ENCODE results near the gene GSK3B.
"Not testable (repeated sequence)": the region's sequence is repeated elsewhere in the genome, so short reads cannot be mapped to it uniquely, and the experiment has no call there.

The GSK3B gene

GRCh38 chr3:120017692-120018091, 76.6 kb downstream of the GSK3B start:
- Histone ChIP-seq H3K36me3 (ENCODE audit: control insufficient read depth, insufficient read depth, low read length) (peaks cover 3% of the 10 kb centered on the region), H3K9me3 (ENCODE audit: control insufficient read depth, low read length) (no peaks in the 10 kb centered on the region), H3K4me3 (ENCODE audit: extremely low read depth, insufficient read depth, low read length, poor library complexity, severe bottlenecking) (no peak overlapping the region), H3K27ac (ENCODE audit: low read depth, low read length, severe bottlenecking) (no peak overlapping the region), H3K4me1 (ENCODE audit: control insufficient read depth, insufficient read depth, low read length, poor library complexity, severe bottlenecking) (peaks cover 6% of the 10 kb centered on the region)
- WGBS, 2 experiments (ENCODE audit: insufficient coverage in 2 of 2) = no CpG with 5 or more reads among the region's 3 CpGs

- H3K9me3 ChIP-seq (ENCODE audit: control insufficient read depth, low read length) = no peaks in the 10 kb centered on the region
- H3K4me3 ChIP-seq (ENCODE audit: extremely low read depth, insufficient read depth, low read length, poor library complexity, severe bottlenecking) = no peak overlapping the region
- WGBS, 2 experiments (ENCODE audit: insufficient coverage in 2 of 2) = no CpG with 5 or more reads among the region's 3 CpGs
- H3K4me1 ChIP-seq (ENCODE audit: control insufficient read depth, insufficient read depth, low read length, poor library complexity, severe bottlenecking) = peaks cover 6% of the 10 kb centered on the region
- no peaks in the 10 kb centered on the region for H3K36me3 ChIP-seq (ENCODE audit: control insufficient read depth, insufficient read depth, low read length)
- no peak overlapping the region for H3K27ac ChIP-seq (ENCODE audit: low read depth, low read length, severe bottlenecking)
Measured at GRCh38 chr3:120013481-120013880, 80.8 kb downstream of the GSK3B start.

DNA sequence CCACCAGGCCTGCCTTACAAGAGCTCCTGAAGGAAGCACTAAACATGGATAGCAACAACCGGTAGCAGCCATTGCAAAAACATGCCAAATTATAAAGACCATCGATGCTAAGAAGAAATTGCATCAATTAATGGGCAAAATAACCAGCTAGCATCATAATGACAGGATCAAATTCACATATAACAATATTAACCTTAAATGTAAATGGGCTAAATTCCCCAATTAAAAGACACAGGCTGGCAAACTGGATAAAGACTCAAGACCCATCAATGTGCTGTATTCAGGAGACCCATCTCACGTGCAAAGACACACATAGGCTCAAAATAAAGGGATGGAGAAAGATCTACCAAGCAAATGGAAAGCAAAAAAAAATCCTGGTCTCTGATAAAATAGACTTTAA, 88.5 kb downstream of the GSK3B start:
- H3K27ac ChIP-seq (ENCODE audit: low read depth, low read length, severe bottlenecking); H3K4me3 ChIP-seq (ENCODE audit: extremely low read depth, insufficient read depth, low read length, poor library complexity, severe bottlenecking); H3K9me3 ChIP-seq (ENCODE audit: control insufficient read depth, low read length); H3K4me1 ChIP-seq (ENCODE audit: control insufficient read depth, insufficient read depth, low read length, poor library complexity, severe bottlenecking): not testable (repeated sequence)
- peaks cover 21% of the 10 kb centered on the region for H3K36me3 ChIP-seq (ENCODE audit: control insufficient read depth, insufficient read depth, low read length)
- 88 to 93% methylated on average over 1 to 2 of the region's 3 CpGs for WGBS, 2 experiments (ENCODE audit: insufficient coverage in 2 of 2)

- H3K36me3 ChIP-seq (ENCODE audit: control insufficient read depth, insufficient read depth, low read length) = peaks cover 35% of the 10 kb centered on the region
- not testable (repeated sequence) for H3K4me3 ChIP-seq (ENCODE audit: extremely low read depth, insufficient read depth, low read length, poor library complexity, severe bottlenecking); H3K4me1 ChIP-seq (ENCODE audit: control insufficient read depth, insufficient read depth, low read length, poor library complexity, severe bottlenecking); H3K9me3 ChIP-seq (ENCODE audit: control insufficient read depth, low read length)
- 27 to 29% methylated on average over 8 of the region's 11 CpGs for WGBS, 2 experiments (ENCODE audit: insufficient coverage in 2 of 2)
- H3K27ac ChIP-seq (ENCODE audit: low read depth, low read length, severe bottlenecking) = peak overlapping the region; percentile 67
Measured at GRCh38 chr3:120004008-120004498, 90.2 kb downstream of the GSK3B start.

- no CpG with 5 or more reads among the region's 1 CpG for WGBS, 2 experiments (ENCODE audit: insufficient coverage in 2 of 2)
- H3K4me3 ChIP-seq (ENCODE audit: extremely low read depth, insufficient read depth, low read length, poor library complexity, severe bottlenecking) = no peak overlapping the region
- H3K27ac ChIP-seq (ENCODE audit: low read depth, low read length, severe bottlenecking) = no peak overlapping the region
- peaks cover 46% of the 10 kb centered on the region for H3K36me3 ChIP-seq (ENCODE audit: control insufficient read depth, insufficient read depth, low read length)
- H3K4me1 ChIP-seq (ENCODE audit: control insufficient read depth, insufficient read depth, low read length, poor library complexity, severe bottlenecking) = no peaks in the 10 kb centered on the region
- no peaks in the 10 kb centered on the region for H3K9me3 ChIP-seq (ENCODE audit: control insufficient read depth, low read length)
Measured at GRCh38 chr3:119998166-119998565, 96.1 kb downstream of the GSK3B start.

- no peaks in the 10 kb centered on the region for H3K36me3 ChIP-seq (ENCODE audit: control insufficient read depth, insufficient read depth, low read length)
- peaks cover 7% of the 10 kb centered on the region for H3K9me3 ChIP-seq (ENCODE audit: control insufficient read depth, low read length)
- H3K4me3 ChIP-seq (ENCODE audit: extremely low read depth, insufficient read depth, low read length, poor library complexity, severe bottlenecking) = no peak overlapping the region
- no peaks in the 10 kb centered on the region for H3K4me1 ChIP-seq (ENCODE audit: control insufficient read depth, insufficient read depth, low read length, poor library complexity, severe bottlenecking)
- H3K27ac ChIP-seq (ENCODE audit: low read depth, low read length, severe bottlenecking) = no peak overlapping the region
Measured at GRCh38 chr3:119990888-119991287, 103.4 kb downstream of the GSK3B start.

GRCh38 chr3:119989981-119990655, 104.1 kb downstream of the GSK3B start:
- Histone ChIP-seq H3K36me3 (ENCODE audit: control insufficient read depth, insufficient read depth, low read length) (no peaks in the 10 kb centered on the region), H3K9me3 (ENCODE audit: control insufficient read depth, low read length) (peaks cover 10% of the 10 kb centered on the region), H3K4me1 (ENCODE audit: control insufficient read depth, insufficient read depth, low read length, poor library complexity, severe bottlenecking) (no peaks in the 10 kb centered on the region), H3K27ac (ENCODE audit: low read depth, low read length, severe bottlenecking) (no peak overlapping the region), H3K4me3 (ENCODE audit: extremely low read depth, insufficient read depth, low read length, poor library complexity, severe bottlenecking) (no peak overlapping the region)
- 86 to 100% methylated on average over 6 of the region's 8 CpGs for WGBS, 2 experiments (ENCODE audit: insufficient coverage in 2 of 2)

DNA sequence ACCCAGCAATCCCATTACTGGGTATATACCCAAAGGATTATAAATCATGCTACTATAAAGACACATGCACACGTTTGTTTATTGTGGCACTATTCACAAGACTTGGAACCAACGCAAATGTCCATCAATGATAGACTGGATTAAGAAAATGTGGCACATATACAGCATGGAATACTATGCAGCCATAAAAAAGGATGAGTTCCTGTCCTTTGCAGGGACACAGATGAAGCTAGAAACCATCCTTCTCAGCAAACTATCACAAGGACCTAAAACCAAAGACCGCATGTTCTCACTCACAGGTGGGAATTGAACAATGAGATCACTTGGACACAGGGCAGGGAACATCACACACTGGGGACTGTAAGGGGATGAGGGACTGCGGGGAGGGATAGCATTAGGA, 107.4 kb downstream of the GSK3B start:
- H3K4me3 ChIP-seq (ENCODE audit: extremely low read depth, insufficient read depth, low read length, poor library complexity, severe bottlenecking); H3K4me1 ChIP-seq (ENCODE audit: control insufficient read depth, insufficient read depth, low read length, poor library complexity, severe bottlenecking); H3K36me3 ChIP-seq (ENCODE audit: control insufficient read depth, insufficient read depth, low read length); H3K27ac ChIP-seq (ENCODE audit: low read depth, low read length, severe bottlenecking): not testable (repeated sequence)
- WGBS, 2 experiments (ENCODE audit: insufficient coverage in 2 of 2) = 100% methylated on average over 1 of the region's 4 CpGs; no CpG with 5 or more reads in 1 of the 2 experiments
- peaks cover 16% of the 10 kb centered on the region for H3K9me3 ChIP-seq (ENCODE audit: control insufficient read depth, low read length)

DNA sequence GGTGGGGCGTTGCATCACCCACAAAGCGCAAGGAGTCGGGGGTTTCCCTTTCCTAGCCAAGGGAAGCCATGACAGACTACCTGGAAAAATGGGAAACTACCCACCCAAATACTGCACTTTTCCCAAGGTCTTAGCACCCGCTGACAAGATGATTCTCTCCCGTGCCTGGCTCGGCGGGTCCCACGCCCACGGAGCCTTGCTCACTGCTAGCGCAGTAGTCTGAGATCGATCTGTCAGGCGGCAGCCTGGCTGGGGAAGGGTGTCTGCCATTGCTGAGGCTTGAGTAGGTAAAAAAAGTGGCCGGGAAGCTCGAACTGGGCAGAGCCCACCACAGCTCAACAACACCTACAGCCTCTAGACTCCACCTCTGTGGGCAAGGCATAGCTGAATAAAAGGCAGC, 112.9 kb downstream of the GSK3B start:
- Histone ChIP-seq H3K27ac (ENCODE audit: low read depth, low read length, severe bottlenecking) (no peak overlapping the region), H3K4me3 (ENCODE audit: extremely low read depth, insufficient read depth, low read length, poor library complexity, severe bottlenecking) (no peak overlapping the region), H3K36me3 (ENCODE audit: control insufficient read depth, insufficient read depth, low read length) (peaks cover 20% of the 10 kb centered on the region), H3K9me3 (ENCODE audit: control insufficient read depth, low read length) (peaks cover 12% of the 10 kb centered on the region), H3K4me1 (ENCODE audit: control insufficient read depth, insufficient read depth, low read length, poor library complexity, severe bottlenecking) (peaks cover 8% of the 10 kb centered on the region)
- 94 to 99% methylated on average over 9 to 11 of the region's 14 CpGs for WGBS, 2 experiments (ENCODE audit: insufficient coverage in 2 of 2)

DNA sequence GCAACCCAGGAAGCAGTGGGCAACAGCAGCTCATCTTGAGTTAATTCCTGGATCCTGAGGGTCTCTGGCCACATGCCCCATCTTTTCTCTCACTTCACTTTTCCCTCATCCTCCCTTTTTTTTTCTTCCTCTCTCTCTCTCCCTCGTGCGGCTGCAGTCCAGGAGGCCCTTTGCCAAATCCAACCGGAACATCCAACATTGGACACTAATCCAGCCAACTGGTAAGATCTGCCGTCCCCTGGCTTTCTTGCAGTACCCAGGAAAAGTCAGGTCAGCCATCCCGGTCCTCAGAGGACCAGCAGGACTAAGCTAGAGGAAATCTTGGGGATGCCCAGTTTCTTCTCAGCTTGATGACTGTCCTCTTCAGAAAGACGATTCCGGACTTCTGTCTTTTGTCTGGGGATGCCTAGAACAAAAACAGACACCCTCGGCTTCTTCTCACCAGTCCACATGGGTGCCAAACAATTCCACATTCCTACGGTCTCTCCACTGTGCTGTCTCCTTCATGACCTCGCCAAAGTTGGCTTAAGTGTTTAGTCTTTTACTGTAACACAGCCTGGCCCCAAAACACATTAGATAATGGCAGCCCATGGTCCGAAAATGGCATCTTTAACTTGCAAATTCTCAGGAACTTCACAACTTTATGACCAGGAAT, 115.6 kb downstream of the GSK3B start:
- no peak overlapping the region for H3K27ac ChIP-seq (ENCODE audit: low read depth, low read length, severe bottlenecking)
- H3K4me3 ChIP-seq (ENCODE audit: extremely low read depth, insufficient read depth, low read length, poor library complexity, severe bottlenecking) = no peak overlapping the region
- 95 to 96% methylated on average over 11 of the region's 11 CpGs for WGBS, 2 experiments (ENCODE audit: insufficient coverage in 2 of 2)
- H3K9me3 ChIP-seq (ENCODE audit: control insufficient read depth, low read length) = peaks cover 3% of the 10 kb centered on the region
- peaks cover 20% of the 10 kb centered on the region for H3K36me3 ChIP-seq (ENCODE audit: control insufficient read depth, insufficient read depth, low read length)
- peaks cover 8% of the 10 kb centered on the region for H3K4me1 ChIP-seq (ENCODE audit: control insufficient read depth, insufficient read depth, low read length, poor library complexity, severe bottlenecking)

DNA sequence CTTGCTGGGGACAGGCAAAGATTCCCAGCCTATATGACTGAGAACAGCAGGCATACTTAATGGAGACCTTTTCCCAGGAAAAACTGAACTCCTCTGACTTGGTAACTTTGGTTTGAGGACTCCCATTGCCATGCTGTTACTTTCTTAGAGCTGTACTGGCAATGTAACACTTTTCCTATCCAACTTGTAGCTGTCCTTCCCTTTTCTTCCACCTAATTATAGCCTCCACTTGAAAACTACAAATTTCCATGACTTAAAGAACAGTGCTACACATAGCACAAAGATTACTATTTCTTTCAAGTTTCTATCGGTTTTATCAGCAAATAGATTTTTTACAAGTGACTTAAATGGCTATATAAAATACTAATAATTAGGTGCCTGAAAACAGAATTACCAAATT, 116.9 kb downstream of the GSK3B start:
- no CpG with 5 or more reads among the region's 1 CpG for WGBS, 2 experiments (ENCODE audit: insufficient coverage in 2 of 2)
- Histone ChIP-seq H3K36me3 (ENCODE audit: control insufficient read depth, insufficient read depth, low read length) (peaks cover 25% of the 10 kb centered on the region), H3K4me1 (ENCODE audit: control insufficient read depth, insufficient read depth, low read length, poor library complexity, severe bottlenecking) (peaks cover 8% of the 10 kb centered on the region), H3K4me3 (ENCODE audit: extremely low read depth, insufficient read depth, low read length, poor library complexity, severe bottlenecking) (no peak overlapping the region), H3K9me3 (ENCODE audit: control insufficient read depth, low read length) (peaks cover 3% of the 10 kb centered on the region), H3K27ac (ENCODE audit: low read depth, low read length, severe bottlenecking) (peak overlapping the region; percentile 4)
